Esophagus muscularis mucosa (tissue), 4 donors: Measurements from ENCODE around the gene TEAD3.

Experiments
- CTCF ChIP-seq, 3 experiments: fragments of 200-600 bp in 2 of 3; fragments of 450-650 bp in 1 of 3; sonication (generic) in 2 of 3; IDR thresholded peaks; one replicate each; pipeline ENCODE4 v1.5.1; 2017 to 2019; ENCODE audit warnings: antibody characterized with exemption in 3 of 3, mild to moderate bottlenecking in 2 of 3, moderate library complexity in 1 of 3
- EP300 ChIP-seq: sonication (generic); formaldehyde crosslinking; IDR thresholded peaks from one replicate; pipeline ENCODE4 v1.6.1; 2017; ENCODE audit warnings: antibody characterized with exemption
- POLR2A ChIP-seq: fragments of 450-650 bp; IDR thresholded peaks from one replicate; pipeline ENCODE4 v1.6.1; 2017; ENCODE audit warnings: antibody characterized with exemption, moderate library complexity, mild to moderate bottlenecking, low read depth
- POLR2AphosphoS5 ChIP-seq, 2 donors: sonication (generic); formaldehyde crosslinking; IDR thresholded peaks; one replicate each; pipeline ENCODE4 v1.6.1; 2017; ENCODE audit warnings: antibody characterized with exemption in 2 of 2

- no peak for TF ChIP-seq POLR2AphosphoS5 (IDR thresholded peaks at IDR 0.05)
- no peak for TF ChIP-seq CTCF (IDR thresholded peaks at IDR 0.05)
- no peak for TF ChIP-seq EP300
- TF ChIP-seq POLR2A: no peak
These were observed 45.3 kb downstream of the TEAD3 start for GRCh38 chr6:35451354-35452182.
